Nucleus accumbens (tissue), 56 donors: Measurements from ENCODE around the gene TPD52L1.
A peak's percentile ranks its signal among the peaks of the same experiment; 100 is the strongest.

ENCODE experiments used
- DNase-seq, 56 donors: peaks; one replicate each; lab custom pipeline; 2025; lab: John Stamatoyannopoulos, UW

Gene TPD52L1

DNA sequence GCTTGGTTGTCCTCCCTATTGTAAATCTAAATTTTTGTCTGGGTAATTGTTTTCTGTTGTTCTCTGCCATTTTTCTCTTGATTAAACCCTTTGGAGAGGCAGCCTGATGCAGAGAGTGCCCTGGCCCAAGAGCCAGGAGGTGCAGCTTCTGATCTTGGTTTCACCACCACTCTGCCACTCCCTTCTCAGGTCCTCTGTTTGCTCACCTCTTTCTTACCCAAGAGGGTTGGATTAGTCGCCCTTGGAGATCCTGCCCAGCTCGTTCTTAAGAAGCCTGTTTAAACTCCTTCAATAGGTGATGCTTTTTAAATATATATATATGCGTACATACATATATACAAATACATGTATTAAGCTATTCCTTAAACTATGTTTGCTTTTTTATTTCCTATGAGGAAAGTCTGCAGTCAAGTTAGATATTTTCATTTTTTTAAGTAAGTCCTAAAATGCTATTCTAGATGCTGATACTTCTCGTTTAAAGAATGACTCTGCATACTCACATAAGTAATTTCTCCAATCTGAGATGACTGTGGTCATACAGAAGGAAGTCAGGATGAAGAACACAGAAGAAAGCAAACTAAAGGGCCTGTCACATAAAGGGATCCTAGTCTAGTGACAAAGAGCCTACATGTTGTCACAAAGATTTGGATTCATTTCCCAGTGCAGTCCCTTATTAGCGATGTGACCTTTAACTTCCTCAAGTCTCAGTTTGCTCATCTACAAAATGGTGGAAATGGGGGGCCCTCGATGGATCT lies 19.9 kb downstream of the TPD52L1 start:
- DNase-seq, result no peak

GRCh38 chr6:125174626-125175025 lies 21.1 kb downstream of the TPD52L1 start:
- DNase-seq, result no peak

DNA sequence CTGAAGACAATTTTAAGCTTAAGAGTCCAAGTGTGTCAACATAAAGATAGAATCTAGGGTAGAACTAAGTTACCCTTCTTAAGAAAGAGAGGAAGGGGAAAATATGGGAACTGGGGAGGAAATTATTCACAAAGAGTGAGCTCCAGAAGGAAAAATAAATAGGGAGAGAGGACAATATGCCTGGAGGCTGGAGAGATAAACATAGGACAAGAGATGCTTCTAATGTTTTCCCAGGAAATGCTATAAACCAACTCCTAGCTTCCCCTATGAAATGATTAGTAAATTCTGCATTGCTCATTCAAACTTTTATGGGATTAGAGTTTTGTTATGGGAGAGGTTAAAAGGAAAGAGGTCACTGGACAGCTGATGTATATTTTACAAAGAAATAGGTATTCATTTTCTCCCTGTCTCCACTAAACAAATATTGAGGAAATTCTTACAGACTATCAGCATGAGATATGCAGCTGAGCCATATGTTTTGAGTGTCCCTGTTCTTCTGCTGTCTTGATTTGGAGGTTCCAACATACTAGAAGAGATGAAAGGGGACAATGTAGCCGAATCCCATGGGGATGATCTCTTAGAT lies 22.0 kb downstream of the TPD52L1 start:
- DNase-seq, result no peak

- peak in 4 of 56 donors; percentile 17 to 47 (median 34) for DNase-seq
These were observed 28.9 kb downstream of the TPD52L1 start for GRCh38 chr6:125182237-125183008.

- no peak for DNase-seq
These were observed 29.8 kb downstream of the TPD52L1 start for GRCh38 chr6:125183391-125183790.

DNA sequence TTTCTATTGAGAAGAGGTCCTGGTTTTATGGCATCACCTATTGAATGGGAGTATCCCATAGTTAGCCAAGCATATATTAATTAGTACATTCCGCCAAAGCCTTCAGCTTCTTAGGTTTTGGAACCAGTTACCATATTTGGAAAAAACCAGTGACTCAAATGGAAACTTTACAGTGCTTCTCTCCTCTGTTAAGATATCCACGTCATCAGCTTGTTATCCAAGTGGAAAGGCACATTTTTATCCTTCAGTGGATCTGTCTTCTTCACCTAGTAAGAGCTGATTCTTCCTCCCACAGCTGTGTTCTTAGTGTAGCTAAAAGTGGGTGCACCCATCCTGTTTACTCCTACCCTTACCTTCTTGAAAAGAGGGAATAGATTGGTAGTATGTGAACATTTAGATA lies 34.5 kb downstream of the TPD52L1 start:
- DNase-seq, result peak in 4 of 56 donors; percentile 17 to 47 (median 32)

- DNase-seq, result no peak
These were observed 35.1 kb downstream of the TPD52L1 start for GRCh38 chr6:125188594-125189203.

DNA sequence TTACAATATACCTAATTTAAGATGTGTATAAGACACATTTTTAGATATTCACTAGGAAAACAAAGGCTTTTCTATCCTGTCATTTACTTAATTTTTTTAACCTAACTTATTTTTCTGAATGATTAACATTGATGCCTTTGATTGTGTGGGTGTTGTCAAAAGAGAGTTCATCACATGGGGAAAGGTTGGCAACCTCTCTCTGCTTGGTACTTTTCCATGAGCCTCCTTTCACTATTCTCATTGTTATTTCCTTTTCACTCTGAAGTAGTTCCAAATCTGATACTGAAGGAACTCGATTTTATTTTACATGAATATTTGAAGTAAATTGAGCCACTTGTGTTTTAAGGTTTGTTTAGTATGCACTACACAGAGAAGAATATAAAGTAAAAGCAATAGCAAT lies 35.9 kb downstream of the TPD52L1 start:
- DNase-seq, result no peak

GRCh38 chr6:125190667-125191066 lies 37.1 kb downstream of the TPD52L1 start:
- no peak for DNase-seq

- DNase-seq, result peak in 11 of 56 donors; percentile 15 to 47 (median 27)
These were observed 38.5 kb downstream of the TPD52L1 start for GRCh38 chr6:125191916-125192609.

GRCh38 chr6:125192610-125192930 lies 39.0 kb downstream of the TPD52L1 start:
- DNase-seq, result no peak

DNA sequence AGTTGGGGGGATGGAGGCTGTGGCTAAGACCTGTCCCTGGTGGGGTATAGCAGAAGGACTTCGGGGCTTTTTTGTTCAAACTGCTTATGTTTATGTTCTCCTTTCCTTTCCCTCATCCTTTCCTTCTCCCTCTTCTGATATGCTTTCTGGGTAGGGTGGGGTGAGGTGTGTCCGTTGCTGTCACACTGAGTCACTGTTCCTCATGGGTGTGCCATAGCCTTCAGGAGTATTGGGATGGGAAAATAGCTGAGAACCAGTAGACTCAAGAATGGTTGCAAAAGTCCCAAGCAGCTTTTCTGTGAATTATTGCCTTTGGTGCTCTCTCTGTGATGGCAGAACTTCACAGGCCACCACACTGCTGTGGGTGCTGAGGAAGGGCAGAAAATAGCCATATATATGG lies 39.6 kb downstream of the TPD52L1 start:
- DNase-seq, result no peak

- DNase-seq, result no peak
These were observed 41.4 kb downstream of the TPD52L1 start for GRCh38 chr6:125194941-125195340.

DNA sequence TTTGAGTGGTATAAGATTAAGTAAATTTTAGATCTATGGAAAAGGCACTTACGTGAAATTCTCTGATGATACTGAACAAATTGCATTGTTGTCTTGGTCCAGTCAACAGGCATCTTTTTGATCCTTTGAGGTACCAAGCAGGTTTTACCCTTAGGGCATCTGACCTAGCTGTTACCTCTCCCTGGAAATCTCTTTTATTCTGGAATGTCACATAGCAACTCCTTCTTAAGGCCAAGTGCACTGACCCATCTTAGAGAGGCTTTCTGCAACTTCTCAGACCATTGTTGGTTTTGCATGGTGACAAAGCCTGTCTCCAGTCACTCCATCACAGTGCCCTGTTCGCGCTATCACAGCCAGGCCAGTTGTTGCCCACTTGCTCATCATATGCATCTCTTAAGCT lies 42.0 kb downstream of the TPD52L1 start:
- DNase-seq, result no peak

DNA sequence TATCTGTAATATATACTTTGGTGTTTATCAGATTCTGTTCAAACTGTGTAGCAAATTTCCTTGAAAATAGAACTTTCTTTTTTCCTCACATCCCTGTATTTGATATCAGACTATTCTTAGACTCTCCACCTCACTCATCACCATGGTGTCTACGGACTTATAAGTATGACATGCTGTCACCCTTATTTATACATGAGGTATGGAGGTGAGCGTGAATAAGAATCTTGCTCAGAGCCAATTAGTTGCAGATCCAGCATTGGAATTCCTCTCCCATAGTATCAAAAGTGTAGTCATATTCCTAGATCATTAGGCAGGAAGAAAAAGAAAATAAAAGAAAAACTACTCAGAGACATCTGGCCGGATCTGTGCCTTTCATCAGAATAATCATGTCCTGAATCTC lies 43.0 kb downstream of the TPD52L1 start:
- no peak for DNase-seq

DNA sequence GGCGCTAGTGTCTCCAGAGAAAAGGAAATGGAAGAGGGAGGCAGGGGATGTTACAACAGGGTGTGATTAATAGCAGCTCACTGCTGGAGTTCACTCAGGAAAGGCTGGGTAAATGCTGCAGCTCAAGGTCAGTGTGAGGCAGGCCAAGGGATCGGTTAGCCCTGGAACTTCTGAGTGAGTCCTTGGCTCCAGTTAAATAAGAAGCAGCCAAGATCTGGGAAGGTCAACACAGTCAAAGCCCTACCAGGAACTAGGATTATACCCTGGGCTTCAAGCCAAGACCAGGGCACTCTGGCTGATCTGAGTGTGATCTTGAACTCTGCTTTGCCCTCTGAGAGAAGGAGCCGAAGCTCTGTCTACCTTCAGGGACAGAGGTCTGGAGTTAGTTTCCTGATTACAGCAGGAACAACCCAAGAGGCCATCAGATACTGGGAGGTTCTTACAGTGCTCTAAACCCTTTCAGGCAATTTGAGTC lies 44.3 kb downstream of the TPD52L1 start:
- peak in 3 of 56 donors; percentile 7 to 20 (median 11) for DNase-seq

- DNase-seq, result no peak
These were observed 44.9 kb downstream of the TPD52L1 start for GRCh38 chr6:125198398-125198937.

DNA sequence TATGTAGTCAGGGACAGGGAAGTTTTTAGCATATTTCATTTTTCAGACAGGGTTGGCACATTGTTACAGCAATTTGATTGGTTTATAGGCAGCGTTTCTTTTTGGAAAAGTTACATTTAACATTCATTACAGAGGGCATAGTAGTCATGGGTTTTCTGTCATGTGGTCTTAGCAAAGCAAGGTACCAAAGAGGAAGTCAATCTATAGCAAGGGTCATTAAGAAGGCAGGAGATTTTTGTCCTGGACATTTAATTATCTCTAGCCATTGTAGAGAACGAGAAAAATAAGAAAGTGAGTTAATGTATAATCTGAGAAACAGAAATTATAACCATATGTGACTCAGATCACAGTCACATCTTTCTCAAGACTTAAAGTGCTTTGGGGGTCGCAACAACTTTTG lies 47.4 kb downstream of the TPD52L1 start:
- DNase-seq, result no peak

DNA sequence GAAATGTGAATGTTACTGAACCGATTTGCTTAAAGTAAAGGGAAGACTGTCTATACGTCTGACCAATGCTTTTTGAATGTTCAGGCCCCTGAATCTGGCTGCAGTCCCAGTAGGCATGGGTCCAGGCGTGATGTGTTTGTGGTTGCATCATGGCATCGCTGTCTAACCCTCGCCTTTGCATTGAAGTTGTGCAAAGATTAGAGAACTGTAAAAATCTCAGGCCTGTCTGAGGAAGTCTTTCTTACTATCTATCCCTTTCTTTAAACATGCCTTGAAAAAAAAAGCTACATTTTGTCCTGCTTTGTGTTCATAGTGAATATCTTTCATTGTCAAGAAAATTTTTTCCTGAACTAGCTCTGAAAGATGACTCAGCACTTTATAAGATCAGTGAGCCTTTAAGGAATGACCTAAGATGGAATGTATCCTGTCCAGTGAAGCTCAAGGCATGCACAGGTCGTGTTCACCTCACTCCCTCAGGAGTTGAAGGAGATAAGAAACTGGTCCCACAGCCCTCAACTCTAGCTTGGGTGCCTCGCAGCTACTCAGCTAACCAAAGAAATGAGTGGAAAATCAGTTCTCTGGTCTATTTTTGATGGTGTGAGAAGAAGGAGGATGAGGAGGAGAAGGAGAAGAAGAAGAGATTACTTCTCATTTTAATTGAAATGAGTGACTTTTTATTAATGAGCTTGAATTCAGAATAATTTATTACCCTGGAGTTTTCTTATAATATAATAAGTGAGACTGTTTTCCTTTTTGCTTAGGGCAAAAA lies 48.6 kb downstream of the TPD52L1 start:
- peak in 2 of 56 donors; percentile 8 to 30 for DNase-seq
